NCI-H524 treated with DMSO at 0.1 percent for 48 hours (cell line): ENCODE results near the gene TCF20.

Source experiments
- DNase-seq: peaks from one replicate; lab custom pipeline; 2025; lab: John Stamatoyannopoulos, UW

TCF20 gene

GRCh38 chr22:42270510-42271190 is at the start of gene TCF20:
Gene TCF20 (minus strand): TSS chr22:42270653. CDS start chr22:42215305, 55,348 bp downstream.
- DNase-seq = no peak

- DNase-seq = no peak
Observed at GRCh38 chr22:42319386-42319785, 48.9 kb upstream of the TCF20 start.

GRCh38 chr22:42318967-42319366 is 48.5 kb upstream of the TCF20 start:
- no peak for DNase-seq

- DNase-seq = no peak
Observed at GRCh38 chr22:42317691-42318547, 47.5 kb upstream of the TCF20 start.

- DNase-seq = no peak
Observed at GRCh38 chr22:42317008-42317407, 46.6 kb upstream of the TCF20 start.

- no peak for DNase-seq
Observed at GRCh38 chr22:42315392-42315756, 44.9 kb upstream of the TCF20 start.

GRCh38 chr22:42314709-42315391 is 44.4 kb upstream of the TCF20 start:
- DNase-seq = no peak

GRCh38 chr22:42313804-42314581 is 43.5 kb upstream of the TCF20 start:
- peak; percentile 70 for DNase-seq

GRCh38 chr22:42313204-42313603 is 42.8 kb upstream of the TCF20 start:
- DNase-seq = no peak

GRCh38 chr22:42310291-42311015 is 40.0 kb upstream of the TCF20 start:
- no peak for DNase-seq

- DNase-seq = no peak
Observed at GRCh38 chr22:42309865-42310264, 39.4 kb upstream of the TCF20 start.

GRCh38 chr22:42308892-42309468 is 38.5 kb upstream of the TCF20 start:
- DNase-seq = no peak

GRCh38 chr22:42307806-42308563 is 37.5 kb upstream of the TCF20 start:
- peak; percentile 50 for DNase-seq

- no peak for DNase-seq
Observed at GRCh38 chr22:42306010-42306409, 35.6 kb upstream of the TCF20 start.

- DNase-seq = no peak
Observed at GRCh38 chr22:42304324-42304790, 33.9 kb upstream of the TCF20 start.

GRCh38 chr22:42303396-42304323 is 33.2 kb upstream of the TCF20 start:
- peak; percentile 82 for DNase-seq

GRCh38 chr22:42301742-42302102 is 31.3 kb upstream of the TCF20 start:
- DNase-seq = no peak

GRCh38 chr22:42301077-42301741 is 30.8 kb upstream of the TCF20 start:
- no peak for DNase-seq
